ENCODE measurements around the gene FHOD3. TPM values are rescaled to one million over a fixed set of nuclear protein-coding genes. Genes with fewer than 3 reads are reported as not detected.

FHOD3 gene
- total and polyA plus RNA-seq, 2 of the 8 experiments (the other 6 are each of a cell fraction or from before 2014, with no cell fraction given), result 9.7 to 10.5 TPM

GRCh38 chr18:36711813-36712444 lies 414.4 kb downstream of the FHOD3 start (continued):
- no peak for TF ChIP-seq POLR2AphosphoS5 (IDR thresholded peaks at IDR 0.05; ENCODE audit: low read depth, low read length)
- no peak for TF ChIP-seq KDM4A (IDR thresholded peaks at IDR 0.05; ENCODE audit: low read depth, low read length, severe bottlenecking)
